ENCODE measurements around the gene NFE2L3.
A peak's percentile ranks its signal among the peaks of the same experiment; 100 is the strongest.
"Not testable (repeated sequence)": the region's sequence is repeated elsewhere in the genome, so short reads cannot be mapped to it uniquely, and the experiment has no call there.

NFE2L3 gene, protein sequence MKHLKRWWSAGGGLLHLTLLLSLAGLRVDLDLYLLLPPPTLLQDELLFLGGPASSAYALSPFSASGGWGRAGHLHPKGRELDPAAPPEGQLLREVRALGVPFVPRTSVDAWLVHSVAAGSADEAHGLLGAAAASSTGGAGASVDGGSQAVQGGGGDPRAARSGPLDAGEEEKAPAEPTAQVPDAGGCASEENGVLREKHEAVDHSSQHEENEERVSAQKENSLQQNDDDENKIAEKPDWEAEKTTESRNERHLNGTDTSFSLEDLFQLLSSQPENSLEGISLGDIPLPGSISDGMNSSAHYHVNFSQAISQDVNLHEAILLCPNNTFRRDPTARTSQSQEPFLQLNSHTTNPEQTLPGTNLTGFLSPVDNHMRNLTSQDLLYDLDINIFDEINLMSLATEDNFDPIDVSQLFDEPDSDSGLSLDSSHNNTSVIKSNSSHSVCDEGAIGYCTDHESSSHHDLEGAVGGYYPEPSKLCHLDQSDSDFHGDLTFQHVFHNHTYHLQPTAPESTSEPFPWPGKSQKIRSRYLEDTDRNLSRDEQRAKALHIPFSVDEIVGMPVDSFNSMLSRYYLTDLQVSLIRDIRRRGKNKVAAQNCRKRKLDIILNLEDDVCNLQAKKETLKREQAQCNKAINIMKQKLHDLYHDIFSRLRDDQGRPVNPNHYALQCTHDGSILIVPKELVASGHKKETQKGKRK

GRCh38 chr7:26151953-26152781, at the start of gene NFE2L3:
Gene NFE2L3 (plus strand): TSS chr7:26152198. CDS start chr7:26152499, 301 bp downstream.
- DNase-seq, result peak; percentile 19

- peak; percentile 13 for DNase-seq
Measured at GRCh38 chr7:26103596-26103995, 48.4 kb upstream of the NFE2L3 start.

- no peak for DNase-seq
Measured at GRCh38 chr7:26105236-26105635, 46.8 kb upstream of the NFE2L3 start.

DNA sequence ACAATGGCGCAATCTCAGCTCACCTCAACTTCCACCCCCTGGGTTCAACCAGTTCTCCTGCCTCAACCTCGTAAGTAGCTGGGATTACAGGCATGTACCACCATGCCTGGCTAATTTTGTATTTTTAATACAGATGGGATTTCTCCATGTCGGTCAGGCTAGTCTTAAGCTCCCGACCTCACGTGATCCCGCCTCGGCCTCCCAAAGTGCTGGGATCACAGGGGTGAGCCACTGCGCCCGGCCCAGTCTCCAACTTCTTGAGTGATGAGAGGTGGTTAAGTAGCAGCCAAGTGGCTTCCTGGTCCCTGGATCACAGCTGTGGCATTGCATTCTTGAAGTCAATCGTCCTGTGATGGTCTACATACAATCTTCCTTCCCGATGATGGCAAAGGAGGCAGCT, 46.1 kb upstream of the NFE2L3 start:
- no peak for DNase-seq

- no peak for DNase-seq
Measured at GRCh38 chr7:26112203-26112740, 39.7 kb upstream of the NFE2L3 start.

- no peak for DNase-seq
Measured at GRCh38 chr7:26115650-26116049, 36.3 kb upstream of the NFE2L3 start.

GRCh38 chr7:26117142-26117807, 34.7 kb upstream of the NFE2L3 start:
- no peak for DNase-seq

DNA sequence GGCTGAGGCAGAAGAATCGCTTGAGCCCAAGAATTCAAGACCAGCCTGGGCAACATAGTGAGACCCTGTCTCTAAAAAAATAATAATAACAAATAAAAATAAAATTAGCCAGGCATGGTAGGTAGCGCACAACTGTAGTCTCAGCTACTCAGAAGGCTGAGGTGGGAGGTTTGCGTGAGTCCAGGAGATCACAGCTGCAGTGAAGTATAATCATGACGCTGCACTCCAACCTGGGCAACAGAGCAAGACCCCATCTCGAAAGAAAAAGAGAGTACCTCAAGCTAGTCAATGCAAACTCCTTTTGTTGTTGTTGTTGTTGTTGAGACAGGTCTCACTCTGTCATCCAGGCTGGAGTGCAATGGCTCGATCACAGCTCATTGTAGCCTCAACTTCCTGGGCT, 34.0 kb upstream of the NFE2L3 start:
- DNase-seq, result no peak

GRCh38 chr7:26122745-26123144, 29.3 kb upstream of the NFE2L3 start:
- no peak for DNase-seq

DNA sequence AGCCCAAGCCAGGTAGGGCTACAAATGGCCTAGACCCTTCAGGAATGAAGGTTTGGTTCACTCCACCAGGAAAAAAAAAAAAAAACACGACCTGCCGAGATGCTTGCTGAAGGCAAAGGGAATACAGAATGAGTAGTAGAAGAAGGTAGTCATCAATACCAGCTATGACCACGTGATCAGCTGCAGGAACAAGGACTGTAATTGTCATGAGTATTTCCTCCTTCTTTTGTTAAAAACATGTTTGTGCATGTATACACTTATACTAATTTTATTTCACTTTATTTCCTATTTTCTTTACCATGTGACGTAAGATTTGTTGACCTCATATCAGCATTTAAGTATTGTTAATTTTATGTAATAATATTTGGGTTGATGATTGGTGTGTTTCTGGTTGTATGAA, 27.2 kb upstream of the NFE2L3 start:
- DNase-seq, result not testable (repeated sequence)

DNA sequence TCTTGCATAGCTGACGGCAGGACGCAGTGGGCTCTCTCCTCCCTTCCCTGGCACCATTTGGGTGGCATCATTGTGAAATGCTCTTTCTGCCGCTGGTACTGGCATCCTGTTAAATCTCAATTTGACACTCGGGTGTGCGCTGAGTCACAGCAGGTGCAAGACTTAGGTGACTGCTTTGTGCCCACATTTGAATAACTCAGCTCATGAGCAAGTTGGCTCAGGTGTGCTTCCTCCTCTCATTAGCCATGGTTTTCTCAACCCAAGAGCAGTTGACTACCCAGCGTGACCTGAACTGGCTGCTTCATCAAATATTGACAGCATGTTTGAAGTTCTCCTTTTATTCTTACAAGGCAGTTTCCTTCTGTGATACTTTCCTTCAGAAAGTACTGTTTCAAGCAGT, 24.6 kb upstream of the NFE2L3 start:
- no peak for DNase-seq

GRCh38 chr7:26131056-26131589, 20.9 kb upstream of the NFE2L3 start:
- no peak for DNase-seq

GRCh38 chr7:26135076-26135475, 16.9 kb upstream of the NFE2L3 start:
- DNase-seq, result no peak

DNA sequence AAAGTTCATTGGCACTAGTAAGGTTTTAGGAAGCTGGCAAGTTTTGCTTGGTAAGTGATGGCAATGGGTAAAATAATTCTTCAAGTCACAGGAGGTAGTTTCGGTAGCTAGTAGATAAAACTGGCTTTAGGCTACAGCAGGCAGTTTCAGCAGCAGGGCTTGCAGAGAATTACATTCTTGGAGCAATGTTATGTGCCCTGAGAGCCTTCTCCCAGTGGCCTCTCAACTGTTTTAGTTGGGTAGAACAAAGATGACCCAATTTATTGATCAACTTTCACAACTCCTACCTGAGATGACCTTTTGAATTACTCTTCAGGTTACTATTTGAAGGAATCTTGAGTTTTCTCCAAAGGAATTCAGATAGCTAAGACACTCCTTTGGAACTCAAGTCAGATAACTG, 16.4 kb upstream of the NFE2L3 start:
- no peak for DNase-seq

- DNase-seq, result no peak
Measured at GRCh38 chr7:26136831-26137230, 15.2 kb upstream of the NFE2L3 start.

DNA sequence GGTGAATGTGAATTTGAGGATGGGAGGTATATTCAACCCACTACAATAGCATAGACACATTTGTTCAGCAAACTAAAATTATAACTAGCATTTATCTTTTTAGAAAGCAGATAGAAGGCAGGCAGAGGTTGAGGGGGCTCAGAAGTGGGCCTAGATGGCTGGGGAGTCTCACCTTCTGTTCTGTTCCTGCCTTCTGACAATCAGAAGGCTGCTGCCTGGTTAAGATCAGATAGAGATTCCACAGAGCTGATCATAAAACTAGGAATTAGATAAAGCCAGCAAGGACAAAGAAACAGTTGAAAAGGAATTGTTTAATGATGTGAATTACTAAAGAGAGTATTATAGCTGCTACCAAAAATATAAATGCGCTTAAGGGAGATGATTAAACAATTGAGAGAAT, 11.6 kb upstream of the NFE2L3 start:
- DNase-seq, result no peak

DNA sequence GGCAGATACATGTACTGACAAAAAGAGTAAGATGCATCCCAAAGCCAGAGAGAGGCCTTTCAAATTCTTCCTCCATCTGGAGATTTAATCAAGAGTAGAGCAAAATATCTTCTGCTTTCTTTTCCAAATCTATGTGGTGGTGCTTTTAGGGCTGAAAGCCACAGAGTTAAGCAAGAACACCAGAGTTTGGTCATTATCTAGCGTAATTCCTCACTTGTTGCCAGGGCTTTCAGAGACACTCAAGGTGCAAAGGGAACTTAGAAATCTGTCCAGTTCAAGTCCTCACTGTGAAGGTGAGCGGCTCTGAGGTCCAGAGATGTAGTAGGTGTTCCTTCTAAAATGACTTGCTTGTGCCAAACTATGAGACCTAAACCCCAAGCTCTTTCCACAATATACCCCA, 10.9 kb upstream of the NFE2L3 start:
- no peak for DNase-seq

GRCh38 chr7:26143298-26144048, 8.5 kb upstream of the NFE2L3 start:
- no peak for DNase-seq

DNA sequence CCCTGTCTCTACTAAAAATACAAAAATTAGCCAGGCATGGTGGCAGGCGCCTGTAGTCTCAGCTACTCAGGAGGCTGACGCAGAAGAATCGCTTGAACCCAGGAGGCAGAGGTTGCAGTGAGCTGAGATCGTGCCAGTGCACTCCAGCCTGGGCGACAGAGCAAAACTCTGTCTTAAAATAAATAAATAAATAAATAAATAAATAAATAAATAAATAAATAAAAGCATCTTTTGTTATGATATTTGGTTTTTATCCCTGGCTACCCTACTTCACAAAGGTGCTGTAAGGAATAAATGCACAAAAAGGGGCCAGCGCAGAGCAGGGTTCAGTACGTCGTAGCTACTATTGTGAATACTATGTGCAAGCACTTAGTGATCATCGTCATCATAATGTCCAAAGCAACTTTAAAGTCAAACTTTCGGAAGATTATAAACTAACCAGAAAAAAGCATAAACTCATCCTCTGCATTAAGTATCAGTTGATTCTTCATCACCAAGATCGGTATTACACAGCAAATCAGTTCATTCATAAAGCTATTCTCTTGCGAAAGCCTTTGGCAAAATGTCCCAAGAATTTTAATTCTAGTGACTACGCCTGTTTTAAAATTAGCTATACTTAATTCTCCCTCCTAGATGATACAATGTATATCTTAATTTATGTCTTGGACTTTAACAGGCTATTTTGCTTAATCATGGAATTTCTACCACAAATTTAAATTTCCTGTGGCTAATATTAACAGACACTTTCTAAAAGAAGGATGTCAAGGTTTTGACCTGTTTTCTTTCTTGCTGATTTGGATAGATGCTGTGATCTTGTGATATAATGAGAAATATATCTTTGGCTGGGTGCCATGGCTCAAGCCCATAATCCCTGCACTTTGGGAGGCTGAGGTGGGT, 7.6 kb upstream of the NFE2L3 start:
- DNase-seq, result no peak

DNA sequence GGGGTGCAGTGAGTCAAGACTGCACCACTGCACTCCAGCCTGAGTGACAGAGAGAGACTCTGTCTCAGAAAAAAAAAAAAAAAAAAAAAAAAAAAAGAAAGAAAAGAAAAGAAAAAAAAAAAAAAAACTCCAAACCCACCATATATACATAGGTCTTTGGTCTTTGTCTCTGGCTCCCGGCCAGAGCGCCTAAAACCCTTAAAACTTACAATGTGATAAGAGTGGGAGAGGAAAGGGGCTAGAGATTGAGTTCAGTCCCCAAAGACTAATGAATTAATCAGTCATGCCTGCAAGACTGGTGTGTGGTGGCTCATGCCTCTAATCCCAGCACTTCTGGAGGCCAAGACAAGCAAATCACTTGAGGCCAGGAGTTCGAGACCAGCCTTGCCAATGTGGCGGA, 6.8 kb upstream of the NFE2L3 start:
- no peak for DNase-seq

DNA sequence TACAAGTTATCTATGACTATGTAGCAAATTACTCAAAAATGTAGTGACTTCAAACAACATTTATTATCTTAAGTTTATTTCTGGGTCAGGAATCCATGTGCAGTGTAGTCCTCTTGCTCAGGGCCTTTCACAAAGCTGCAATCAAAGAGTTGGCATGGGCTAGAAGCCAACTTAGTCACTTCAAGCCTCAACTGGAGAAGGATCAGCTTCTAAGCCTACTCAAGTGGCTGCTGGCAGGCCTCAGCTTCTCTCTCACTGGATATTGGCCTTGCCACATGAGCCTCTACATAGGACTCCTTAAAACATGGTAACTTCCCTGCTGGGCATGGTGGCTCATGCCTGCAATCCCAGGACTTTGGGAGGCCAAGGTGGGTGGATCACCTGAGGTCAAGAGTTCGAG, 5.0 kb upstream of the NFE2L3 start:
- no peak for DNase-seq

Data from KG1 (cell line).